Smooth muscle cell of the brain vasculature (primary cell): Measurements from ENCODE around the gene CHSY1.

Experiments
- DNase-seq: peaks from one replicate; pipeline ENCODE4 v3.0.0-alpha.2; 2012; ENCODE audit warnings: low read depth, low spot score

Gene CHSY1

DNA sequence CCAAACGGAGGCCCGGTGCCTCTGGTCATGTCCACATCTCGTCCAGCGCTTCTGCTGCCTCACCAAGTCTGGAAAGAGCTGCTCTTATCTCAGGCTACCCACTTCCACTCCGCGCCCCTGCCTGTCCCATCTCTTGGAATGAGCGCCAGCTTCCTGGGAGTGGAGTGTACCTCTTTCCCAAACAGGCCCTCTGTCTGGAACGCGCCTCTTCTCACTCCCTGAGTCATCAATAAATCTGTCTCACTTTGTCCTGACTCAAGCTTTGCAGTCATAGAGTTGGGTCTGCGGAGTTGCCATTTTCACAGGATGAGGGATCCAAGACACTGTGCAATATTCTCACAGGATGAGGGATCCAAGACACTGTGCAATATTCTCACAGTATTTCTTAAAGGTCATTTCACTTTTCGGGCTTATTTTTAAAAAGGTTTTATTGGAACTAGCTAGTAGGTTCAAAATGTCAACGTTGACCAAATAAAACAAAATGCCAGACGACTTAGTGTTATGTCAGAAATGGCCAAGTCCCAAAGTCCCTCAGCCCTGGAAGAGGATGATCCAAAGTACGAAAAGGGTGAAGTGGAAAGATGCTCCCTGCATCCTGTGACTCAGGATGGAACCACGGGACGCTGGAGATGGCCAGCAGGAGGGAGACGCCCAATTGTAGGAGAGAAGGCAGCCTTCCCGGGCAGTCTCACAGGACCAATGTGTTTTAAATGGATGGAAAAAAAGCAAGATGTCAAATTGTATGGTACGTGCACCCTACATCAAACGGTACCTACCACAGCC, 81.1 kb downstream of the CHSY1 start:
- no peak for DNase-seq

GRCh38 chr15:101169495-101170071, 82.3 kb downstream of the CHSY1 start:
- DNase-seq, result no peak

DNA sequence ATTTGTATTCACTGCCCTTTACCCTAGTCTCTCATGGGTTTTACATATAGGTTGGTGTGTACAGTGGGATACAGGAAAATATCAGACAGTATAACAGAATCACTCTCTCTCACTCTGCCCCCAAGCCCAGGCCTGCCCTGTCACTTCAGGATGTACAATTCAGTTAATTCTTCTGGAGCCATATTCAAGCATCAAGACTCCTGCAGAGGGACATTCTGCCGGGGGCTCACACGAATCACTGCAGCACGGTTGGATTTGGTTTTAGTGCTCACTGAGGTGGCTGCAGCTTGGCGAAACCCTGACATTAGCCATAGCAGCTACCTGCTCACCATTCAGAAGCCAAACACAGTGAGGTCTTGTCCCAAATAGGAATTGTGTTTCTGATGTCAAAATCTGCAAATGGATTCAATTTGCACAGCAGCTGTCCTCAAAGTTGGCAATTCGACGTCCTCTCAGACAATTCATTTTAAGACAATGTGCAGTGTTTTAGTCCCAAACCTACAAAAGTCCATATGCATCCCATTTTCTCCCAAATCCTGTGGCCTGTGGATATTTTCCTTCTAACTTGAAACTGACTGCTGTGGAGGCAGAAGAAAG, 82.9 kb downstream of the CHSY1 start:
- no peak for DNase-seq

DNA sequence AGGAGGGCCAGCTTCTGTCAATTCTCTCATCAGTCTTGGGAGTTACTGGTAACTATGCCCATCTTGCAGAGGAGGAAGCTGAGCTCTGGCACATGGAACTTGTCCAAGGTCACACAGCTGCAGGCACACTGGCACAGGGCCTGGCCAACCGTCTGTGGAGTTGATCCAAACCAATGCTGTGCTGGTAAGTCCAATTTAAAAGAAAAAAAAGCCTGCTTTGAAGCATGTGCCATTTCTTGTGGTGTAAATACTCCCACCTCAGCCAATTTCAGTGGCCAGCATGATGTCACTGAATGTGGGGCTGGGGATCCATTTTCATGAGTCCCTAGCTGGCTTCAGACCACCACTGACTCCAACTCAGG, 83.4 kb downstream of the CHSY1 start:
- DNase-seq, result no peak

DNA sequence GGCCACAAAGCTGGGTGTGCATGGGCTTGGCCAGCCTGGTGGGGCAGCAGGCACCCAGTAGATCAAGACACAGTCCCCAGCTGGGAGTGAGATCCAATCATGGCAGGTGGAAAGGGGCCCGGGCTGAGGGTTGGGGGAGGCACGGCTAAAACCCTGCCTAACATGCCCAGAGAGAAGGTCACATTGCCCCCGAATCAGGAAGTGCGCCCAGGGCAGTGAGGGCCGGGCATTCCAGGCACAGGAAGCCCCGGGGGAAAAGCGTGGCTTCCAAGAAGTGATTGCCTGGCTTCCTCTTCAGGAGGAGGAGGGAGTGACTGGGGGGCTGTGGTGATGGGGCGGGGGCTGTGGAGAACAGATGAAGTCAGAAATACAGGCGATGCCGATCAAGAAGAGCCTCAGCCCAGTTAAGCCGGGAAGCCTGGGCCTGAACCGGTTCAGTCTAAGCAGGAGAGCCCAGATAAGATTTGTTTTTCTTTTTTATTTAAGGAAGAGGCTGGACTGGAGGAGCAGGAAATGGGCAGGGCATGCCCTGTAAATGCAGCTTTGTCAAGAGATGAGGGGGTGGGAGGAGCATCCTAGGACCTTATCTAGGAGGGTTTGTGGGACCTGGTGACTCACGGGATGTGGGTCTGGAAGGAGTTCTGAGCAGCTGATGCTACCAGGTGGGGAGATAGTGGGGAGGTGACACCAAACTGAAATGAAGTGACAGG, 83.9 kb downstream of the CHSY1 start:
- no peak for DNase-seq

GRCh38 chr15:101167411-101167752, 84.5 kb downstream of the CHSY1 start:
- no peak for DNase-seq

GRCh38 chr15:101165905-101166471, 85.9 kb downstream of the CHSY1 start:
- no peak for DNase-seq

- no peak for DNase-seq
These were observed 89.0 kb downstream of the CHSY1 start for GRCh38 chr15:101162701-101163483.

GRCh38 chr15:101161656-101162055, 90.2 kb downstream of the CHSY1 start:
- no peak for DNase-seq

GRCh38 chr15:101159936-101160815, 91.7 kb downstream of the CHSY1 start:
- no peak for DNase-seq

DNA sequence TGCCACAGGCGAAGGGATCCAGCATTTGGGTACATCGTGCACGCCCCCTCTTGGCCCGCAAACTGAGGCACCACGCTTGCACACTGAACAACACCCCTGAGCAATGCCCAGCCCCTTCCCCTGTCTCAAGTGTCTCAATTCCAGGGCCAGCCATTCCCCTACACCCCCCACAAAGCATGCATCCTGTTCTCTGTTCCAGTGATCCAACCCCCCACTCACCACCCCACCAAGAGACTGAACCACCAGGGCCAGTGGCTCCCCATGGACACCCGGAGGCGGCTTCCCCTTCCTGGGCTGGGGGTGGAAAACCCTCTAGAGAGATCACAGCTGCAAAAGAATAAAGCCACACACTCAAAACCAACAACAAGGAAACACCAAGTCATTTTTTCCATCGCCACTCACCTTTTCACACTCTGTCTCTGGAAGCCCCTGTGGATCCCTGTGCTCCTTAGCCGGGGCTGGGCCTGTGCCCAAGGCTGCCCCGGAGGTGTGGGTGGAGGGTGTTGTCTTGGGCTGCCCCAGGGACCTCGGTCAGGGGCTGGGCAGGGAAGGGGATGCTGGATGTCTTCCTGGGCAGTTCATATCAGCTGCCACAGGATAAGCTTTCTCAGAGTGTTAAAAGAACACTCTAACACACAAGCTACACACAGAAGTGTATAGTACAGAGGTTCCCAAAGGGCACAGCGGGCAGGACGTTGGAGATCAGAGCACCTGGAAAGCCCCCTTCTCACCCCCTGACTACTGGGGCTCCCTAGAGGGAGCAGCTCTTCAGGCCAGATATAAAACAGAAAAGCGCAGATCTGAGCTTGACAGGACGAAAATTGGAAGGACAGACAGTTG, 92.5 kb downstream of the CHSY1 start:
- no peak for DNase-seq

DNA sequence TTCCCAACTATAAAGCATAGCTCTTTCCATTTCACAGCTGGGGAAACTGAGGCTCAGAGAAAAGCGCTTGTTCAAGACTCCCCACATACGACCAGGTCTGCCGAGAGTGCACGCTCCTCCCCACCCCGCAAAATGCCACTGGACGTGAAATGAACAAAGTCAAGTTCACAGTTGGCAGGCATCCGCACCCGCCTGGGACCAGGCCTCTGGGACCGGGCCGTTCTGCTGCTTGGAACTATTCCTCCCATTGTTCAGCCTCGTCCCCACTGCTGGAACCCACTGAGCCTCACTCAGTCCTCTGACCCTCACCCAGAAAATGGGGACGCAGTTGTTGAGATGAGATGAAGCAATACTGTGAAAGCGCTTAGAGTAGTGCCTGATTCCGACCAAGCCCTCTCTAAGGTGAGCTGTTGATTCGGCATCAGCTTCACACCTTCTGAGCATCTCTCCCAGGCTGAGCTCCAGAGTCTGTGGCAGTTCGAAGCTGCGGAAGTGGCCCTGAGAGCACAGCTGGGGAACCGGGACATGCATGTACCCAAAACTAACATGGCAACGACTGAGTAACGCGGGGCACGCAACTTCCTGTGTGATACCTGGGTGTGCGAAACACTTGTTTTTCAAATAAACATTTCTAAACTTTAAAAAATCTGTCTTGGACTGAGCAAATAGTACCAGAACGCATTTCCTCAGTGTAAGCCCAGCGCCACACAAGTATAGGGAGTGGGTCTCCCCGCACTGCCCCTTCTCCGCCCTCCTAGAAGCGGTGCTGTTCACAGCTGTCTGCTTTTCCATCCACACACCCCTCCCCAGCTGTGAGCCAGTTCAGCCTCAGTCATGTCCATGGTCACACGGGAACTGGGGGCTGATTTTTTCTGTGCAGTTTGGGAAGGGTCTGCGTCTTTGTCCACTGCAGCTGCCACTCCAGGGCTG, 93.4 kb downstream of the CHSY1 start:
- no peak for DNase-seq

- DNase-seq, result no peak
These were observed 94.1 kb downstream of the CHSY1 start for GRCh38 chr15:101157721-101158120.

DNA sequence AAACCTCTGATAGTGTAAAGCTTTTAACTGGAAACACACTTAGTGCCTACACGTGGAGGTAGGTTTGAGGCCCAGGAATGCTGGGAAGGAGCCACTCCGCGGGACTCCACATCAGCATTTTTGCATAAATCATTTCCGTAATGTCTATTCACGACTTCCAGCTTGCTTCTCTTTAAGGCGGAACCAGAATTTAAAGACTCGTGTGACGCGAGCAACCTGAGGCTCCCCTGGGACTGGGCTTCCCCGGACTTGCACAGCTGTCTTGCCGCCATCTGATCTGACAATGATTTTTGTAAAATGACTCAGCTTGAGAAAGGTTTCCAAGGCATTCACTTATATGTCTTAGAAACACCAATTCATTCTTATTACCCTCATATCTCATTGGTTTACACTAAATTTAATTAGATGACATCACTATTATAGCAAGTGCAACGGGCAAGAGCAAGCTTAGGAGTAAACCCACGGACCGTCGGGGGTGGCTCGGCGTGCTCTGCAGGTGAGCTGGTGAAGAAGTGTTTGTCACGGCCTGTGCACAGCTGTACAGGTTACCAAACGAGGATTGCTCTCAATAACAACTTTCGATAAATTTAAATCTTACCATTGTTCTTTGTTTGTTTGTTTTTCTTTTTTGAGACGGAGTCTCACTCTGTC, 95.2 kb downstream of the CHSY1 start:
- no peak for DNase-seq

DNA sequence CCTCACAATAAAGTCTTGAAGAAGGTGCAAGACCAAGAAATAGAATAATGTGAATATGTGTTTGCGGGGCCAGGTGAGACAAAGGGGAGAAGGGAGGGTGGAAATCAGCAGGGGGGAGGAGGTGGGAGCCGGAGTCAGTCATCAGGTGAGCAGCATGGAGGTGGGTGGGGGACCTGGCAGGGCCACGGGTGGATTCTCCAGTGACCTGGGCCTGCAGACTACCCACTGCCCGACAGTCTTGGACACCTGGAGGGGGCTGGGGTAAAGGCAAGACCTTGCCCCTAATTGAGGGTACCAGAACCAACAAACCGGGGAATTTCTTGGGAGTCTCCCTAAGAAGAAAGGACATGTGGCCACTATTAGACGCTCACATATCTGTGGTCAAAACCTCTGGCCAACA, 95.8 kb downstream of the CHSY1 start:
- no peak for DNase-seq

- no peak for DNase-seq
These were observed 97.8 kb downstream of the CHSY1 start for GRCh38 chr15:101153801-101154656.

DNA sequence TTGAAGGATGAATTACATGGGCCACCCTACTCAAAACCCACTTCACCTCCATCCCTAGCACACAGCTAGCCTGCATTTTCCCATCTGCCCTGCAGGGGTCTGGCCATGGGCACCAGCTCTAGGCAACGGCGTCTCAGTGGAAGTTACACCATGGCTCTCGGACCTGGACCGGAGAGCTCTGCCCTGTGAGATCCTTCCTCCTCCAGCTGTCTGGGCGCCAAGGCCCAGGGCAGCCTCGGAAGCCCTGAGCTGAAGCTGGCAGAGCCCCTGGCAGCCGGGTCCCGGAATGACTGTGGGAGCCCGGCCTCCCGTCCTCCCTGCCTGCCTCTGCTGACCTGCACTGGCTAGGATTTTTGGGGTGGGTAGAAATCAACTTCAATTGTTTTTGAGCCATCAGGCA, 98.9 kb downstream of the CHSY1 start:
- DNase-seq, result no peak
